K562 treated with DMSO at 1 percent for 12 hours (cell line): ENCODE data around the gene CD200R1. TPM values are rescaled to one million over a fixed set of nuclear protein-coding genes. Genes with fewer than 3 reads are reported as not detected.

Source experiments
- total RNA-seq: library from RNA; unstranded; fragments of 300-600 nt; gene quantifications from 2 replicates; pipeline ENCODE4 v1.2.3, GENCODE V29; 2022; ENCODE audit not compliant: insufficient read depth

CD200R1 gene
- not detected in 2 replicates for total RNA-seq

GRCh38 chr3:112974894-112975293, at the start of gene CD200R1:
Gene CD200R1, minus strand, starts transcription at chr3:112975103. Its CDS starts 246 bp downstream, at chr3:112974857.

GRCh38 chr3:112990672-112991602, 16.0 kb upstream of the CD200R1 start, which contains the start of gene GTPBP8:
Gene GTPBP8, plus strand, starts transcription at chr3:112990984. Its CDS starts 16 bp downstream, at chr3:112991000.

Other genes with a start within 250 kb of the CD200R1 start
- gene CD200R1L, start 128.2 kb downstream of the CD200R1 start, total RNA-seq = not detected in 2 replicates
- gene GTPBP8, start 15.9 kb upstream of the CD200R1 start, total RNA-seq = 9.3 and 17.0 TPM in 2 replicates
- gene BOC, start 236.5 kb upstream of the CD200R1 start, total RNA-seq = 1.3 TPM in 1 of 2 replicates, not detected in the other